GM18526 (cell line): Measurements from ENCODE around the gene MLLT3.

Experiments
- POLR2A ChIP-seq: IDR thresholded peaks from 3 replicates; pipeline ENCODE4 v1.6.1; 2011; ENCODE audit not compliant: insufficient read length; ENCODE audit errors: extremely low read depth

The MLLT3 gene

GRCh38 chr9:20396509-20396908, 225.8 kb downstream of the MLLT3 start:
- no peak for TF ChIP-seq POLR2A

GRCh38 chr9:20395651-20396050, 226.6 kb downstream of the MLLT3 start:
- TF ChIP-seq POLR2A = no peak

- TF ChIP-seq POLR2A = no peak
Observed at GRCh38 chr9:20394969-20395368, 227.3 kb downstream of the MLLT3 start.

GRCh38 chr9:20391208-20391607, 231.1 kb downstream of the MLLT3 start:
- TF ChIP-seq POLR2A = no peak

- TF ChIP-seq POLR2A = no peak
Observed at GRCh38 chr9:20390400-20390799, 231.9 kb downstream of the MLLT3 start.

- TF ChIP-seq POLR2A = no peak
Observed at GRCh38 chr9:20387062-20387461, 235.2 kb downstream of the MLLT3 start.

GRCh38 chr9:20384642-20385041, 237.7 kb downstream of the MLLT3 start:
- TF ChIP-seq POLR2A = no peak

- no peak for TF ChIP-seq POLR2A
Observed at GRCh38 chr9:20382460-20383071, 239.7 kb downstream of the MLLT3 start.

- no peak for TF ChIP-seq POLR2A
Observed at GRCh38 chr9:20380546-20380945, 241.8 kb downstream of the MLLT3 start.

GRCh38 chr9:20379804-20380225, 242.5 kb downstream of the MLLT3 start:
- no peak for TF ChIP-seq POLR2A

GRCh38 chr9:20378851-20379250, 243.4 kb downstream of the MLLT3 start:
- TF ChIP-seq POLR2A = no peak

- no peak for TF ChIP-seq POLR2A
Observed at GRCh38 chr9:20377790-20378189, 244.5 kb downstream of the MLLT3 start.

- no peak for TF ChIP-seq POLR2A
Observed at GRCh38 chr9:20376731-20377375, 245.4 kb downstream of the MLLT3 start.

GRCh38 chr9:20376042-20376441, 246.3 kb downstream of the MLLT3 start:
- TF ChIP-seq POLR2A = no peak

GRCh38 chr9:20373263-20373662, 249.0 kb downstream of the MLLT3 start:
- no peak for TF ChIP-seq POLR2A

- TF ChIP-seq POLR2A = no peak
Observed at GRCh38 chr9:20369391-20369790, 252.9 kb downstream of the MLLT3 start.

GRCh38 chr9:20367855-20368254, 254.4 kb downstream of the MLLT3 start:
- no peak for TF ChIP-seq POLR2A
